OCI-LY7 (cell line): ENCODE measurements around the gene LORICRIN. TPM values are rescaled to one million over a fixed set of nuclear protein-coding genes. Genes with fewer than 3 reads are reported as not detected.

Source experiments
- BruUV-seq: library from RNA; stranded (reverse); fragments of 400-500 nt; replicated peaks from 2 replicates; lab custom pipeline; 2021; lab: Mats Ljungman, UMichigan
- CTCF ChIA-PET: fragments of 300-600 bp; sonication (Branson Sonifier 250); formaldehyde crosslinking; loops from one replicate; lab custom pipeline; 2022; ENCODE audit warnings: antibody characterized with exemption; ENCODE audit not compliant: unreplicated experiment; lab: Charles Lee
- POLR2A ChIA-PET: fragments of 300-600 bp; sonication (Branson Sonifier 250); formaldehyde crosslinking; loops from one replicate; lab custom pipeline; 2022; ENCODE audit warnings: antibody characterized with exemption; lab: Charles Lee
- DNase-seq: peaks from one replicate; pipeline ENCODE4 v3.0.0-alpha.2; 2015; ENCODE audit warnings: low spot score
- H2AFZ ChIP-seq: fragments of 200-600 bp; sonication (generic), shearing (Covaris generic); 2 replicates; pipeline ENCODE4 v1.6.1; 2014; ENCODE audit warnings: mild to moderate bottlenecking, antibody characterized with exemption, low read length, moderate library complexity
- H3K27ac ChIP-seq: fragments of 200-600 bp; sonication (generic); 2 replicates; pipeline ENCODE4 v1.5.1; 2014; ENCODE audit warnings: mixed run types, low read depth, mild to moderate bottlenecking, moderate library complexity, low read length, inconsistent platforms; ENCODE audit not compliant: poor library complexity, severe bottlenecking
- H3K36me3 ChIP-seq: fragments of 200-600 bp; sonication (generic); 2 replicates; pipeline ENCODE4 v1.6.1; 2014; ENCODE audit warnings: mild to moderate bottlenecking, antibody characterized with exemption, low read length, moderate library complexity, mixed read lengths; ENCODE audit not compliant: insufficient read depth
- H3K4me1 ChIP-seq: fragments of 200-600 bp; sonication (generic); 2 replicates; pipeline ENCODE4 v1.5.1; 2014; ENCODE audit warnings: mild to moderate bottlenecking, low read length; ENCODE audit not compliant: insufficient read depth, poor library complexity, severe bottlenecking
- H3K4me2 ChIP-seq: fragments of 200-600 bp; sonication (generic); 2 replicates; pipeline ENCODE4 v1.6.1; 2014; ENCODE audit warnings: mild to moderate bottlenecking, low read length
- H3K4me3 ChIP-seq: fragments of 200-600 bp; sonication (generic); 2 replicates; pipeline ENCODE4 v1.5.1; 2014; ENCODE audit warnings: mild to moderate bottlenecking, low read depth, low read length; ENCODE audit not compliant: poor library complexity, severe bottlenecking
- H3K79me2 ChIP-seq: fragments of 200-600 bp; sonication (generic); 2 replicates; pipeline ENCODE4 v1.6.1; 2016; ENCODE audit warnings: low read depth, mild to moderate bottlenecking, low read length, moderate library complexity, mixed read lengths; ENCODE audit not compliant: insufficient read depth
- H3K9me2 ChIP-seq: fragments of 200-600 bp; sonication (generic); 2 replicates; pipeline ENCODE4 v1.6.1; 2016; ENCODE audit warnings: mild to moderate bottlenecking, low read length, mixed read lengths; ENCODE audit not compliant: insufficient read depth
- H3K9me3 ChIP-seq: fragments of 200-600 bp; sonication (generic); 2 replicates; pipeline ENCODE4 v1.6.1; 2014; ENCODE audit warnings: mild to moderate bottlenecking, mixed run types, low read length, mixed read lengths
- H4K20me1 ChIP-seq: fragments of 200-600 bp; sonication (generic); 2 replicates; pipeline ENCODE4 v1.6.1; 2014; ENCODE audit warnings: mild to moderate bottlenecking, antibody characterized with exemption, low read length, moderate library complexity, mixed read lengths; ENCODE audit not compliant: insufficient read depth
- EZH2phosphoT487 ChIP-seq: fragments of 200-600 bp; sonication (generic); IDR thresholded peaks from 2 replicates; pipeline ENCODE4 v1.6.1; 2018; ENCODE audit warnings: low read depth, borderline replicate concordance, mild to moderate bottlenecking, mixed run types, antibody characterized with exemption, low read length, moderate library complexity, mixed read lengths
- intact Hi-C: fragments of 100-400 bp; cut with micrococcal nuclease; formaldehyde crosslinking; loops from one replicate; pipeline ENCODE4 v1.10.0; 2022; ENCODE audit not compliant: unreplicated experiment
- total RNA-seq, 2 experiments: library from RNA; depleted of rRNA in 1 of 2; stranded (reverse); fragments of >200 nt in 1 of 2; shearing (Covaris generic) in 1 of 2; gene quantifications; 2 replicates each; pipeline ENCODE4 v1.2.3, GENCODE V29; 2014 to 2022
- TF ChIP-seq, protein P1 (sequence below): fragments of 200-600 bp; sonication (generic); conservative IDR thresholded peaks from 2 replicates; pipeline ENCODE4 v1.5.1; 2014; ENCODE audit warnings: mild to moderate bottlenecking, antibody characterized with exemption, low read length, moderate library complexity, mixed read lengths

LORICRIN gene
- total RNA-seq, 2 experiments from 2014 or later, result not detected

- no peak overlapping the region for H3K27ac ChIP-seq
- DNase-seq, result no peak
- H3K4me3 ChIP-seq, result no peak overlapping the region
- no peaks in the 10 kb centered on the region for H4K20me1 ChIP-seq
- POLR2A ChIA-PET, result interaction anchor here (0.7 kb wide), 1 partner anchor 296 kb away, joined by 3 read pairs; no protein-coding TSS in a partner anchor
- H2AFZ ChIP-seq, result no peak overlapping the region
- CTCF ChIA-PET, result no interaction called here
- TF ChIP-seq, protein P1, sequence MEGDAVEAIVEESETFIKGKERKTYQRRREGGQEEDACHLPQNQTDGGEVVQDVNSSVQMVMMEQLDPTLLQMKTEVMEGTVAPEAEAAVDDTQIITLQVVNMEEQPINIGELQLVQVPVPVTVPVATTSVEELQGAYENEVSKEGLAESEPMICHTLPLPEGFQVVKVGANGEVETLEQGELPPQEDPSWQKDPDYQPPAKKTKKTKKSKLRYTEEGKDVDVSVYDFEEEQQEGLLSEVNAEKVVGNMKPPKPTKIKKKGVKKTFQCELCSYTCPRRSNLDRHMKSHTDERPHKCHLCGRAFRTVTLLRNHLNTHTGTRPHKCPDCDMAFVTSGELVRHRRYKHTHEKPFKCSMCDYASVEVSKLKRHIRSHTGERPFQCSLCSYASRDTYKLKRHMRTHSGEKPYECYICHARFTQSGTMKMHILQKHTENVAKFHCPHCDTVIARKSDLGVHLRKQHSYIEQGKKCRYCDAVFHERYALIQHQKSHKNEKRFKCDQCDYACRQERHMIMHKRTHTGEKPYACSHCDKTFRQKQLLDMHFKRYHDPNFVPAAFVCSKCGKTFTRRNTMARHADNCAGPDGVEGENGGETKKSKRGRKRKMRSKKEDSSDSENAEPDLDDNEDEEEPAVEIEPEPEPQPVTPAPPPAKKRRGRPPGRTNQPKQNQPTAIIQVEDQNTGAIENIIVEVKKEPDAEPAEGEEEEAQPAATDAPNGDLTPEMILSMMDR, result no peak
- TF ChIP-seq EZH2phosphoT487, result no peak
- no TSS peak for BruUV-seq
- H3K36me3 ChIP-seq, result no peaks in the 10 kb centered on the region
- no peaks in the 10 kb centered on the region for H3K4me1 ChIP-seq
- no peak overlapping the region for H3K4me2 ChIP-seq
- intact Hi-C loops, result no loop called here
- no peaks in the 10 kb centered on the region for H3K79me2 ChIP-seq
- no peaks in the 10 kb centered on the region for H3K9me2 ChIP-seq
- H3K9me3 ChIP-seq, result no peaks in the 10 kb centered on the region
These were observed 32.0 kb downstream of the LORICRIN start for GRCh38 chr1:153291514-153291913.

GRCh38 chr1:153292185-153292584, 32.7 kb downstream of the LORICRIN start:
- ChIA-PET CTCF (no interaction called here), POLR2A (no interaction called here)
- Histone ChIP-seq H3K9me3 (no peaks in the 10 kb centered on the region), H3K4me2 (no peak overlapping the region), H3K36me3 (no peaks in the 10 kb centered on the region), H3K27ac (no peak overlapping the region), H3K4me3 (no peak overlapping the region), H3K79me2 (no peaks in the 10 kb centered on the region), H2AFZ (no peak overlapping the region), H3K9me2 (no peaks in the 10 kb centered on the region), H3K4me1 (no peaks in the 10 kb centered on the region), H4K20me1 (no peaks in the 10 kb centered on the region)
- DNase-seq, result no peak
- TF ChIP-seq, protein P1, result no peak
- TF ChIP-seq EZH2phosphoT487, result no peak
- intact Hi-C loops, result no loop called here
- no TSS peak for BruUV-seq

GRCh38 chr1:153292740-153293479, 33.4 kb downstream of the LORICRIN start:
- no peak for TF ChIP-seq EZH2phosphoT487
- TF ChIP-seq, protein P1, result no peak
- Histone ChIP-seq H3K4me3 (no peak overlapping the region), H3K4me1 (no peaks in the 10 kb centered on the region), H3K36me3 (no peaks in the 10 kb centered on the region), H4K20me1 (no peaks in the 10 kb centered on the region), H3K79me2 (no peaks in the 10 kb centered on the region), H3K9me2 (no peaks in the 10 kb centered on the region), H3K27ac (no peak overlapping the region), H3K4me2 (no peak overlapping the region), H3K9me3 (no peaks in the 10 kb centered on the region), H2AFZ (no peak overlapping the region)
- DNase-seq, result no peak
- ChIA-PET POLR2A (no interaction called here), CTCF (no interaction called here)
- no TSS peak for BruUV-seq
- intact Hi-C loops, result no loop called here
